ENCODE measurements around the gene SLC9B2. TPM values are rescaled to one million over a fixed set of nuclear protein-coding genes. Genes with fewer than 3 reads are reported as not detected.

SLC9B2 gene
- total RNA-seq, 1 experiment from 2014 or later = 4.6 TPM

DNA sequence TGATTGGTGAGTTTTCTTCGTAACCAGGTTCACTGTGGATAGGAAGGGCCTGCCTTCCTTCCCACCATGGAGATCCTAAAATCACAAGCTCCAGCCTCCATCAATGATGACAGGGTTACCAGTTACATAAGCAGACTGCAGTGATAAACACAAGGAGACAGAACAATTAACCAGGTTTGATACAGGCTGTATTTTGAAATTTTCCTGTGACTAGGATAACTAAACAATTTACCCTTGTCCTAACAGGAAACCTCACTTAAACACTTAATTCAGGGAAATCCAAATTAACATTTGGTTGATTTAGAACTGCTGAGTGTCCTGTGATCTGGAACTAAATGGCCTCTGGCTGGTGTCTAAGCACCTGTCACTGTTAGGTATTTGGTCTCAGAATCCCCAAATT, 3.1 kb upstream of the SLC9B2 start (continued):
- TF ChIP-seq CBFB (CRISPR knock-in tag; IDR thresholded peaks at IDR 0.05; ENCODE audit: low read depth) (no peak), GABPB1 (CRISPR knock-in tag; IDR thresholded peaks at IDR 0.05) (no peak), ZNF232 (CRISPR knock-in tag; IDR thresholded peaks at IDR 0.05) (no peak), HMGA2 (CRISPR knock-in tag; IDR thresholded peaks at IDR 0.05) (no peak)
- TF ChIP-seq, protein P1, sequence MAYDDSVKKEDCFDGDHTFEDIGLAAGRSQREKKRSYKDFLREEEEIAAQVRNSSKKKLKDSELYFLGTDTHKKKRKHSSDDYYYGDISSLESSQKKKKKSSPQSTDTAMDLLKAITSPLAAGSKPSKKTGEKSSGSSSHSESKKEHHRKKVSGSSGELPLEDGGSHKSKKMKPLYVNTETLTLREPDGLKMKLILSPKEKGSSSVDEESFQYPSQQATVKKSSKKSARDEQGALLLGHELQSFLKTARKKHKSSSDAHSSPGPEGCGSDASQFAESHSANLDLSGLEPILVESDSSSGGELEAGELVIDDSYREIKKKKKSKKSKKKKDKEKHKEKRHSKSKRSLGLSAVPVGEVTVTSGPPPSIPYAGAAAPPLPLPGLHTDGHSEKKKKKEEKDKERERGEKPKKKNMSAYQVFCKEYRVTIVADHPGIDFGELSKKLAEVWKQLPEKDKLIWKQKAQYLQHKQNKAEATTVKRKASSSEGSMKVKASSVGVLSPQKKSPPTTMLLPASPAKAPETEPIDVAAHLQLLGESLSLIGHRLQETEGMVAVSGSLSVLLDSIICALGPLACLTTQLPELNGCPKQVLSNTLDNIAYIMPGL (CRISPR knock-in tag; IDR thresholded peaks at IDR 0.05) = no peak
- TF ChIP-seq, protein P2, sequence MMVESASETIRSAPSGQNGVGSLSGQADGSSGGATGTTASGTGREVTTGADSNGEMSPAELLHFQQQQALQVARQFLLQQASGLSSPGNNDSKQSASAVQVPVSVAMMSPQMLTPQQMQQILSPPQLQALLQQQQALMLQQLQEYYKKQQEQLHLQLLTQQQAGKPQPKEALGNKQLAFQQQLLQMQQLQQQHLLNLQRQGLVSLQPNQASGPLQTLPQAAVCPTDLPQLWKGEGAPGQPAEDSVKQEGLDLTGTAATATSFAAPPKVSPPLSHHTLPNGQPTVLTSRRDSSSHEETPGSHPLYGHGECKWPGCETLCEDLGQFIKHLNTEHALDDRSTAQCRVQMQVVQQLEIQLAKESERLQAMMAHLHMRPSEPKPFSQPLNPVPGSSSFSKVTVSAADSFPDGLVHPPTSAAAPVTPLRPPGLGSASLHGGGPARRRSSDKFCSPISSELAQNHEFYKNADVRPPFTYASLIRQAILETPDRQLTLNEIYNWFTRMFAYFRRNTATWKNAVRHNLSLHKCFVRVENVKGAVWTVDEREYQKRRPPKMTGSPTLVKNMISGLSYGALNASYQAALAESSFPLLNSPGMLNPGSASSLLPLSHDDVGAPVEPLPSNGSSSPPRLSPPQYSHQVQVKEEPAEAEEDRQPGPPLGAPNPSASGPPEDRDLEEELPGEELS (CRISPR knock-in tag; IDR thresholded peaks at IDR 0.05) = no peak

- DNase-seq (ENCODE audit: low spot score) (peak; percentile 71), ATAC-seq (peak; percentile 74)
- no peaks in the 10 kb centered on the region for H3K9me3 Mint-ChIP-seq
- peaks cover 41% of the 10 kb centered on the region for H3K27me3 Mint-ChIP-seq (ENCODE audit: low read depth)
- POLR2A ChIA-PET = interaction anchor here (1.2 kb wide), 1 partner anchor 18 kb away, joined by 3 read pairs; no protein-coding TSS in a partner anchor
- H3K4me1 Mint-ChIP-seq = peaks cover 12% of the 10 kb centered on the region
- CTCF ChIA-PET = interaction anchor here (1.1 to 2.5 kb wide), 2 partner anchors 24 to 56 kb away, joined by 3 to 9 read pairs; partner anchors contain the start of genes BDH2 and SLC9B1
- H3K36me3 Mint-ChIP-seq = no peaks in the 10 kb centered on the region
- H3K4me3 Mint-ChIP-seq = peak overlapping the region; percentile 85
- no peak overlapping the region for H3K27ac Mint-ChIP-seq
- TF ChIP-seq GTF2I (CRISPR knock-in tag; conservative IDR thresholded peaks at IDR 0.05) = no peak
- TF ChIP-seq ZNF263 (CRISPR knock-in tag; IDR thresholded peaks at IDR 0.05; ENCODE audit: low read depth) = peak; percentile 79; the same call in 1 of the 2 replicates
- TF ChIP-seq ZNF416 (CRISPR knock-in tag; IDR thresholded peaks at IDR 0.05) = peak; percentile 38; the same call in 1 of the 2 replicates
- TF ChIP-seq SMAD3 (CRISPR knock-in tag; IDR thresholded peaks at IDR 0.05; ENCODE audit: borderline replicate concordance) = no peak; the same call in 1 of the 2 replicates
- TF ChIP-seq, protein P2 (CRISPR knock-in tag; IDR thresholded peaks at IDR 0.05) = peak; percentile 81; the same call in 1 of the 2 replicates
- no peak for TF ChIP-seq JAZF1 (CRISPR knock-in tag; IDR thresholded peaks at IDR 0.05)
- TF ChIP-seq USF1 (CRISPR knock-in tag; IDR thresholded peaks at IDR 0.05) = no peak
- TF ChIP-seq CREB1 (CRISPR knock-in tag; IDR thresholded peaks at IDR 0.05) = peak; percentile 57; the same call in 1 of the 2 replicates
- TF ChIP-seq, protein P3, sequence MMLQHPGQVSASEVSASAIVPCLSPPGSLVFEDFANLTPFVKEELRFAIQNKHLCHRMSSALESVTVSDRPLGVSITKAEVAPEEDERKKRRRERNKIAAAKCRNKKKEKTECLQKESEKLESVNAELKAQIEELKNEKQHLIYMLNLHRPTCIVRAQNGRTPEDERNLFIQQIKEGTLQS (CRISPR knock-in tag; conservative IDR thresholded peaks at IDR 0.05) = no peak
- TF ChIP-seq, protein P4, sequence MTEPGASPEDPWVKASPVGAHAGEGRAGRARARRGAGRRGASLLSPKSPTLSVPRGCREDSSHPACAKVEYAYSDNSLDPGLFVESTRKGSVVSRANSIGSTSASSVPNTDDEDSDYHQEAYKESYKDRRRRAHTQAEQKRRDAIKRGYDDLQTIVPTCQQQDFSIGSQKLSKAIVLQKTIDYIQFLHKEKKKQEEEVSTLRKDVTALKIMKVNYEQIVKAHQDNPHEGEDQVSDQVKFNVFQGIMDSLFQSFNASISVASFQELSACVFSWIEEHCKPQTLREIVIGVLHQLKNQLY (CRISPR knock-in tag; IDR thresholded peaks at IDR 0.05) = no peak
- TF ChIP-seq, protein P5, sequence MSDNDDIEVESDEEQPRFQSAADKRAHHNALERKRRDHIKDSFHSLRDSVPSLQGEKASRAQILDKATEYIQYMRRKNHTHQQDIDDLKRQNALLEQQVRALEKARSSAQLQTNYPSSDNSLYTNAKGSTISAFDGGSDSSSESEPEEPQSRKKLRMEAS (CRISPR knock-in tag; IDR thresholded peaks at IDR 0.05) = peak; percentile 96
- TF ChIP-seq RELA (CRISPR knock-in tag; IDR thresholded peaks at IDR 0.05; ENCODE audit: borderline replicate concordance) = no peak
- TF ChIP-seq ARID4B (CRISPR knock-in tag; IDR thresholded peaks at IDR 0.05; ENCODE audit: borderline replicate concordance) = peak; percentile 78; the same call in 1 of the 2 replicates
- no peak; the same call in 1 of the 2 replicates for TF ChIP-seq ZNF317 (CRISPR knock-in tag; IDR thresholded peaks at IDR 0.05; ENCODE audit: borderline replicate concordance, low read depth)
- TF ChIP-seq EMX1 (CRISPR knock-in tag; IDR thresholded peaks at IDR 0.05) = no peak
- no peak for TF ChIP-seq OVOL2 (CRISPR knock-in tag; IDR thresholded peaks at IDR 0.05; ENCODE audit: borderline replicate concordance)
Measured at GRCh38 chr4:103075894-103076746, 441 bp downstream of the SLC9B2 start.

Measured in WTC11 (cell line).